Spleen (tissue), 7 donors: ENCODE data around the gene NLK.

Experiments used
- POLR2AphosphoS5 ChIP-seq, 3 donors: sonication (generic); formaldehyde crosslinking; IDR thresholded peaks; one replicate each; pipeline ENCODE4 v1.5.1; 2017; ENCODE audit warnings: antibody characterized with exemption in 3 of 3
- TF ChIP-seq, protein P1 (sequence below), 11 experiments: fragments of 200-600 bp in 7 of 11; fragments of 450-650 bp in 4 of 11; sonication (generic) in 4 of 11; IDR thresholded peaks in 8 of 11; conservative IDR thresholded peaks in 3 of 11; 1 replicate in 7 of 11; 2 replicates in 4 of 11; pipeline versions ENCODE4 v1.4.0 to v1.8.0; 2016 to 2021; ENCODE audit warnings: antibody characterized with exemption in 11 of 11, inconsistent platforms in 4 of 11, mild to moderate bottlenecking in 1 of 11
- donor health status: DM: no; HTN: no; CAD: no; lungs with moderate emphysema.
- donor health status: DM: no; HTN: no; CAD: no.
- donor health status: DM: no; HTN: no; CAD: no.

DNA sequence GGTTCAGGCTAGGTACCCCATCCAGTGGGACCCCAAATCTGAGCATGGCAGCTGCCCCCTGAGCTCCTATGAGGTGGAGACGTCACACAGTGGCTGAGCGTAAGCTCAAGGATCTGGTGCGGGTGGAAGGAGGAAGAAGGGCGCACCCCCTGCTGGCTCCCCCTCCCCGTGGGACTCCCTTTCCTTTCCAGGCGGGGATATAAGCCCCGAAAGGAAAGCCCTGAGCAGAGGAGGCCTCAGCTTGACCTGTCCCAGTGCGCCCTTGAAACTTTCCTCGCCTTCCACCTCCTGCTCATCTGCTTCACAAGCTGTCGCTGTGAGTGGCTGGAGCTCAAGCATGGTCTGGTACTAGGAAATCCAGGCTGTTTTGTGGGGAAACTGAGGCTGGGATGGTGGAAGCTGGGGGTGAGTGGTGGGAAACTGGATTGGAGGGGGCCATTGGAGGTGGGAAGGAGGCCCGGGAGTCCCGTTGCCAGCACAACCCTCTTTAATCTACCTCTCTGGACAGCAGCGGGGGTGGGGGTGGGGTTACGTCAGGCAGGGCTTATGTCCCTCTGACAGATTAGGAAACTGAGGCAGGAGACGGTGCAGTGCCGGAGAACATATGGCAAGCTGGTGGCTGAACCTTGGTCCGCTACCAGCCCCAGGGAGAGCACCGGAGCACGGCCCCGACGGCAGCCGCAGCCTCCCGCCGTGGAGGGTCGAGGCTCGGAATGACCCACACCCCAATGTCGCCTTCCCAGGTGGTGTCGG, 184.3 kb downstream of the NLK start:
- TF ChIP-seq, protein P1, sequence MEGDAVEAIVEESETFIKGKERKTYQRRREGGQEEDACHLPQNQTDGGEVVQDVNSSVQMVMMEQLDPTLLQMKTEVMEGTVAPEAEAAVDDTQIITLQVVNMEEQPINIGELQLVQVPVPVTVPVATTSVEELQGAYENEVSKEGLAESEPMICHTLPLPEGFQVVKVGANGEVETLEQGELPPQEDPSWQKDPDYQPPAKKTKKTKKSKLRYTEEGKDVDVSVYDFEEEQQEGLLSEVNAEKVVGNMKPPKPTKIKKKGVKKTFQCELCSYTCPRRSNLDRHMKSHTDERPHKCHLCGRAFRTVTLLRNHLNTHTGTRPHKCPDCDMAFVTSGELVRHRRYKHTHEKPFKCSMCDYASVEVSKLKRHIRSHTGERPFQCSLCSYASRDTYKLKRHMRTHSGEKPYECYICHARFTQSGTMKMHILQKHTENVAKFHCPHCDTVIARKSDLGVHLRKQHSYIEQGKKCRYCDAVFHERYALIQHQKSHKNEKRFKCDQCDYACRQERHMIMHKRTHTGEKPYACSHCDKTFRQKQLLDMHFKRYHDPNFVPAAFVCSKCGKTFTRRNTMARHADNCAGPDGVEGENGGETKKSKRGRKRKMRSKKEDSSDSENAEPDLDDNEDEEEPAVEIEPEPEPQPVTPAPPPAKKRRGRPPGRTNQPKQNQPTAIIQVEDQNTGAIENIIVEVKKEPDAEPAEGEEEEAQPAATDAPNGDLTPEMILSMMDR (IDR thresholded peaks at IDR 0.05 in 8 of 11, conservative IDR thresholded peaks at IDR 0.05 in 3 of 11) = no peak
- no peak for TF ChIP-seq POLR2AphosphoS5 (IDR thresholded peaks at IDR 0.05)
